ENCODE measurements around the gene LMNA. TPM values are rescaled to one million over a fixed set of nuclear protein-coding genes. Genes with fewer than 3 reads are reported as not detected.

LMNA gene
- total RNA-seq, 2 donors from 2014 or later, result 150 to 338 TPM

GRCh38 chr1:156076609-156077429 is 37.7 kb upstream of the LMNA start:
- peak; percentile 9 for ATAC-seq (replicated peaks)
- Mint-ChIP-seq H3K36me3 (ENCODE audit: low read depth) (no peaks in the 10 kb centered on the region), H3K27me3 (no peaks in the 10 kb centered on the region), H3K27ac (no peak overlapping the region), H3K4me3 (no peak overlapping the region), H3K4me1 (no peaks in the 10 kb centered on the region), H3K9me3 (no peaks in the 10 kb centered on the region)

- ATAC-seq (replicated peaks), result no peak
- H3K4me1 Mint-ChIP-seq, result no peaks in the 10 kb centered on the region
- H3K27ac Mint-ChIP-seq, result no peak overlapping the region
- no peak overlapping the region for H3K4me3 Mint-ChIP-seq
- H3K27me3 Mint-ChIP-seq, result no peaks in the 10 kb centered on the region
- H3K9me3 Mint-ChIP-seq, result no peaks in the 10 kb centered on the region
- no peaks in the 10 kb centered on the region for H3K36me3 Mint-ChIP-seq (ENCODE audit: low read depth)
Measured at GRCh38 chr1:156077430-156077760, 37.1 kb upstream of the LMNA start.

GRCh38 chr1:156078728-156079127 is 35.8 kb upstream of the LMNA start:
- ATAC-seq (replicated peaks), result no peak
- no peaks in the 10 kb centered on the region for H3K4me1 Mint-ChIP-seq
- H3K9me3 Mint-ChIP-seq, result no peaks in the 10 kb centered on the region
- H3K27ac Mint-ChIP-seq, result no peak overlapping the region
- H3K4me3 Mint-ChIP-seq, result no peak overlapping the region
- H3K36me3 Mint-ChIP-seq (ENCODE audit: low read depth), result no peaks in the 10 kb centered on the region
- H3K27me3 Mint-ChIP-seq, result peaks cover 2% of the 10 kb centered on the region

DNA sequence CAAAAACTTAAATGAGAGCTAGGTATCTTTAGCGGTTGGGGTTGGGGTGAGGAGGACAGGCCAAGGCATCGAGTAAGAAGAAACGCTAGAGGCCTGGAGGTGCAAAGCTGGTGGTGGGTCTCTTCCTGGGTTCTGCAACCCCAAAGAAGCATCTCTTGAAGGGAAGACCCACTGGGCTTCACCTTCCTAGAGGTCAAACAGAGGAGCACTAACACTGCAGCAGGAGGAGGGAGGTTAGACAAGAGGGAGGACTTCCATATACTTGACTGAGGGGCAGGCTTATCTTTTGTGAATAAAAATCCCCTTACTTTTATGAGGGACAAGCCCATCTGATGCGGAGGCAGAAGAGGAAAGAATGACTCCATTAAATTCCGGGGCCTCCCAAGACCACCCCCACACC is 34.7 kb upstream of the LMNA start:
- Mint-ChIP-seq H3K9me3 (no peaks in the 10 kb centered on the region), H3K36me3 (ENCODE audit: low read depth) (no peaks in the 10 kb centered on the region), H3K27ac (no peak overlapping the region), H3K4me1 (no peaks in the 10 kb centered on the region), H3K27me3 (peaks cover 5% of the 10 kb centered on the region), H3K4me3 (no peak overlapping the region)
- ATAC-seq (replicated peaks), result no peak

GRCh38 chr1:156080241-156080862 is 34.2 kb upstream of the LMNA start:
- no peak for ATAC-seq (replicated peaks)
- H3K27ac Mint-ChIP-seq, result no peak overlapping the region
- no peak overlapping the region for H3K4me3 Mint-ChIP-seq
- H3K4me1 Mint-ChIP-seq, result no peaks in the 10 kb centered on the region
- H3K9me3 Mint-ChIP-seq, result no peaks in the 10 kb centered on the region
- peaks cover 8% of the 10 kb centered on the region for H3K27me3 Mint-ChIP-seq
- no peaks in the 10 kb centered on the region for H3K36me3 Mint-ChIP-seq (ENCODE audit: low read depth)

- Mint-ChIP-seq H3K27me3 (peaks cover 10% of the 10 kb centered on the region), H3K36me3 (ENCODE audit: low read depth) (no peaks in the 10 kb centered on the region), H3K4me1 (no peaks in the 10 kb centered on the region), H3K27ac (no peak overlapping the region), H3K4me3 (peak overlapping the region; percentile 70), H3K9me3 (no peaks in the 10 kb centered on the region)
- ATAC-seq (replicated peaks), result no peak
Measured at GRCh38 chr1:156080863-156081179, 33.7 kb upstream of the LMNA start.

DNA sequence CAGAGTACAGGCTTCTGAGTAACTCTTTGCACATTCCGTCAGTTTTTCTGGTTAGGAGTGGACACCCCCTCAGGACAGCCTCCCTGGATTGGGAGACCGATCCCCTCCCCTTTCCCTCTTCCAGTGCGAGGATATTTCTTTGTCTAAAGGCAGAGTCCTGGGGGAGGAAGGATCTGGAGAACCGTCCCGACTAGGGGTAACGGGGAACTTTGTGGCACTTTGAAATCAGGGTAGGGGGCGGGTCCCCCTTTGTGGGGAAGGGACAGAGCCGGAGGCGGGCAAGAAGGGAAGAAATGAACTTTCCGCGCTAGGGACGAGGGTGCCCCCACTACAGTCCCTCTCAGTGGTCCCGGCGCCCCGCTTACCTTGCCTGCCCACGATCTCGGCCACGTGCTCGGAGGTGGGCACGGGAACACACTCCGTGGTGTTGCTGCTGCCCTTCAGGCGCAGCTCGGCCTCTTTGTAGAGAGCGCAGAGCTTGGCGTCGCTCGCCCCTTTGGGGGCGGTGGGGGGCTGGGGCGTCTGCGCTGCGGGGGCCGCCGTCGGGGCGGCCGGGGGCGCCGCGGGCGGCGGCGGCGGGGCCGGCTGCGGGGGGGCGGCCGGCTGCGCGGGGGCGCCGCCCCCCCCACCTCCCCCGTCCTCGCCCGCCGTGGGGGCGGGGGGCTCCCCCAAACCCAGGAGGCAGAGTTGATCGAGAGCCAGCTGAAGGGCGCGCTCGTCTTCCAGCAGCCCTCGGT is 33.2 kb upstream of the LMNA start:
- Mint-ChIP-seq H3K4me1 (no peaks in the 10 kb centered on the region), H3K27me3 (peaks cover 10% of the 10 kb centered on the region), H3K9me3 (no peaks in the 10 kb centered on the region), H3K27ac (no peak overlapping the region), H3K4me3 (peak overlapping the region; percentile 70), H3K36me3 (ENCODE audit: low read depth) (no peaks in the 10 kb centered on the region)
- ATAC-seq (replicated peaks), result no peak

GRCh38 chr1:156081917-156082308 is 32.6 kb upstream of the LMNA start:
- peaks cover 12% of the 10 kb centered on the region for H3K27me3 Mint-ChIP-seq
- no peaks in the 10 kb centered on the region for H3K4me1 Mint-ChIP-seq
- H3K27ac Mint-ChIP-seq, result no peak overlapping the region

GRCh38 chr1:156082309-156083091 is 32.0 kb upstream of the LMNA start, which contains the start of gene MEX3A:
MEX3A (minus strand) TSS chr1:156082465; CDS start chr1:156081998, 467 bp downstream.
- H3K9me3 Mint-ChIP-seq, result no peaks in the 10 kb centered on the region
- peak within 1 kb of the TSS; percentile 70 for H3K4me3 Mint-ChIP-seq
- peaks cover 15% of the 10 kb centered on the region for H3K27me3 Mint-ChIP-seq
- H3K36me3 Mint-ChIP-seq (ENCODE audit: low read depth), result no peaks in the 10 kb centered on the region
- H3K4me1 Mint-ChIP-seq, result no peaks in the 10 kb centered on the region
- H3K27ac Mint-ChIP-seq, result no peak within 1 kb of the TSS
- peak; percentile 78 for ATAC-seq (replicated peaks)

More at GRCh38 chr1:156081917-156082308, 32.6 kb upstream of the LMNA start:
- Mint-ChIP-seq H3K36me3 (ENCODE audit: low read depth) (no peaks in the 10 kb centered on the region), H3K4me3 (peak overlapping the region; percentile 70), H3K9me3 (no peaks in the 10 kb centered on the region)
- no peak for ATAC-seq (replicated peaks)

GRCh38 chr1:156083800-156084790 is 30.4 kb upstream of the LMNA start:
- Mint-ChIP-seq H3K9me3 (no peaks in the 10 kb centered on the region), H3K27me3 (peaks cover 15% of the 10 kb centered on the region), H3K4me3 (peak overlapping the region; percentile 70), H3K27ac (no peak overlapping the region), H3K36me3 (ENCODE audit: low read depth) (no peaks in the 10 kb centered on the region), H3K4me1 (no peaks in the 10 kb centered on the region)
- no peak for ATAC-seq (replicated peaks)

DNA sequence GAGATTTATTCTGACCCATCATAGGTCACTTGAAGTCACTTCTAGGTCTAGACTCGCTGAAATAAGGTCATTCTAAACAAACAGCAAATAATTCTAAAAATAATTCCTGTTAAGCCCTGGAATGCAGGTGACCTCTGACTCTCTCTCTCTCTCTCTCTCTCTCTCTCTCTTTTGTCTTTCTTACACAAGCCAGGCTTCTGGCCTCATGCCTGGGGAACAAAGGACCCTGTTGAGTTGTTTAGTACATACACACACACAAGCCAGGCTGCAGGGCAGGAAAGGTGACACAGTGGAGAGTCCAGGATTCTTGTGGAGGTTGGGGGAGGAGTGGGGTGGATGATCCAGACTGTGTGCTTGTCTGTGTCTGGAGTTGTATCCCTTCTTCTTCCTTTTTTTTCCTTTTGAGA is 28.3 kb upstream of the LMNA start:
- peaks cover 15% of the 10 kb centered on the region for H3K27me3 Mint-ChIP-seq
- no peaks in the 10 kb centered on the region for H3K9me3 Mint-ChIP-seq
- ATAC-seq (replicated peaks), result no peak
- no peak overlapping the region for H3K4me3 Mint-ChIP-seq
- no peaks in the 10 kb centered on the region for H3K36me3 Mint-ChIP-seq (ENCODE audit: low read depth)
- no peak overlapping the region for H3K27ac Mint-ChIP-seq
- peaks cover 6% of the 10 kb centered on the region for H3K4me1 Mint-ChIP-seq

GRCh38 chr1:156089704-156090103 is 24.8 kb upstream of the LMNA start:
- Mint-ChIP-seq H3K27me3 (peaks cover 9% of the 10 kb centered on the region), H3K4me1 (peaks cover 6% of the 10 kb centered on the region), H3K9me3 (no peaks in the 10 kb centered on the region), H3K4me3 (no peak overlapping the region), H3K27ac (no peak overlapping the region), H3K36me3 (ENCODE audit: low read depth) (no peaks in the 10 kb centered on the region)
- ATAC-seq (replicated peaks), result no peak

DNA sequence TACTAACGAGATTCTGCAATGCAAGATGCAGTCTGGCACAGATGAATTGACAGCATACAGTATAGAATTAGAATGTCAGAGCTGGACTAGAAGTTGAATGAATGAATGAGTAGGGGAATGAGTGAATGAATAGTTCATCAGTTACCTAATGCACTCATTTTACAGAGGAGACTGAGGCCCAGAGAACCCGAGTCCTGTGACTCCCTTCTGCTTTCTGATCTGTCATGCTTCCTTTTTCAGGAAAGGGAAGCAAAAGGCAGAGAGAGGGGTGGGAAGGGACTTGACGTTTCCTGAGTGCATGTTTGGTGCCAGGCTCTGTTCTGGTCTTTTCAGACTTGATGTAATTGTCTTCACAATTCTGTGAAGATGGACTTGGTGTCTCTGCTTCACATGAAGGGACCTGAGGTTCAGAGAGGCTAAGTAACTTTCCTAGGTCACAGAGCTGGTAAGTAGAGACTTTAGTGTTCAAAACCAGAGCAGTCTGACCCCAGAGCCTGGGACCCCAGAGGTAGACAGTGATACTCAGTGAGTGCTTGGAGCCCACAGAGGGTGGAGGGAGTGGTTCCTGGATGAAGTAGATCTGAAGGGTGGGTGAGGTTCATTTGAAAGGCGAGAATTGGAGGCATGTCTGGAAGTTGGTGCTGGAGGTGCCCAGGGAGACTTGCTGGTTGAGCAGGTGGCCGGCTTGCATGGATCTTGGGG is 24.2 kb upstream of the LMNA start:
- Mint-ChIP-seq H3K36me3 (ENCODE audit: low read depth) (no peaks in the 10 kb centered on the region), H3K4me1 (peaks cover 6% of the 10 kb centered on the region), H3K9me3 (no peaks in the 10 kb centered on the region), H3K27me3 (peaks cover 7% of the 10 kb centered on the region), H3K27ac (no peak overlapping the region), H3K4me3 (no peak overlapping the region)
- no peak for ATAC-seq (replicated peaks)
